H9 (cell line): ENCODE results near the gene UCMA. TPM values are rescaled to one million over a fixed set of nuclear protein-coding genes. Genes with fewer than 3 reads are reported as not detected.

Experiments used
- DNase-seq: peaks from one replicate; pipeline ENCODE4 v3.0.0-alpha.2; 2017
- H2AFZ ChIP-seq: one replicate; pipeline ENCODE4 v1.6.1; 2013; ENCODE audit warnings: mild to moderate bottlenecking, low read length, control low read depth, moderate library complexity
- H2AK5ac ChIP-seq: 2 replicates; pipeline ENCODE4 v1.6.1; 2013; ENCODE audit warnings: low read length, control low read depth, mixed read lengths; ENCODE audit not compliant: insufficient read length
- H2BK120ac ChIP-seq: one replicate; pipeline ENCODE4 v1.6.1; 2013; ENCODE audit warnings: low read depth, mild to moderate bottlenecking, low read length, control low read depth, inconsistent platforms; ENCODE audit not compliant: poor library complexity, severe bottlenecking
- H2BK12ac ChIP-seq: 2 replicates; pipeline ENCODE4 v1.6.1; 2013; ENCODE audit warnings: low read length, control low read depth, mixed read lengths, low read depth; ENCODE audit not compliant: insufficient read length
- H2BK15ac ChIP-seq: 2 replicates; pipeline ENCODE4 v1.6.1; 2013; ENCODE audit warnings: low read depth, low read length, control low read depth
- H2BK20ac ChIP-seq: one replicate; pipeline ENCODE4 v1.6.1; 2013; ENCODE audit warnings: low read depth, mild to moderate bottlenecking, low read length, control low read depth, inconsistent platforms; ENCODE audit not compliant: poor library complexity, severe bottlenecking
- H2BK5ac ChIP-seq: 2 replicates; pipeline ENCODE4 v1.6.1; 2013; ENCODE audit warnings: low read length, control low read depth, mixed read lengths; ENCODE audit not compliant: insufficient read length
- H3K14ac ChIP-seq: 2 replicates; pipeline ENCODE4 v1.6.1; 2013; ENCODE audit warnings: low read length, control low read depth; ENCODE audit not compliant: insufficient read depth
- H3K18ac ChIP-seq: 2 replicates; pipeline ENCODE4 v1.6.1; 2013; ENCODE audit warnings: low read depth, mild to moderate bottlenecking, mixed read lengths, low read length, control low read depth; ENCODE audit not compliant: insufficient read length
- H3K23ac ChIP-seq: 2 replicates; pipeline ENCODE4 v1.6.1; 2013; ENCODE audit warnings: low read length, control low read depth, mixed read lengths, low read depth; ENCODE audit not compliant: insufficient read length
- H3K23me2 ChIP-seq: 2 replicates; pipeline ENCODE4 v1.6.1; 2013; ENCODE audit warnings: low read depth, mild to moderate bottlenecking, mixed read lengths, low read length, control low read depth; ENCODE audit not compliant: insufficient read length, poor library complexity, severe bottlenecking
- H3K27ac ChIP-seq: 2 replicates; pipeline ENCODE4 v1.5.1; 2013; ENCODE audit warnings: low read length, control low read depth, mixed read lengths, low read depth; ENCODE audit not compliant: insufficient read length
- H3K27me3 ChIP-seq: 2 replicates; pipeline ENCODE4 v1.6.1; 2013; ENCODE audit warnings: low read length, control low read depth, inconsistent platforms; ENCODE audit not compliant: insufficient read depth
- H3K4ac ChIP-seq: 2 replicates; pipeline ENCODE4 v1.6.1; 2013; ENCODE audit warnings: low read depth, mild to moderate bottlenecking, control low read depth, inconsistent platforms, low read length, moderate library complexity
- H3K4me1 ChIP-seq: 2 replicates; pipeline ENCODE4 v1.6.1; 2013; ENCODE audit warnings: low read length, control low read depth, inconsistent platforms; ENCODE audit not compliant: insufficient read depth
- H3K4me2 ChIP-seq: 2 replicates; pipeline ENCODE4 v1.6.1; 2013; ENCODE audit warnings: low read length, control low read depth, mixed read lengths; ENCODE audit not compliant: insufficient read length, insufficient read depth
- H3K56ac ChIP-seq: 2 replicates; pipeline ENCODE4 v1.6.1; 2013; ENCODE audit warnings: low read depth, mild to moderate bottlenecking, mixed read lengths, low read length, control low read depth; ENCODE audit not compliant: insufficient read length
- H3K79me1 ChIP-seq: 2 replicates; pipeline ENCODE4 v1.6.1; 2013; ENCODE audit warnings: low read depth, mild to moderate bottlenecking, moderate library complexity, low read length, control low read depth, inconsistent platforms; ENCODE audit not compliant: insufficient read depth, poor library complexity, severe bottlenecking
- H3K79me2 ChIP-seq: 2 replicates; pipeline ENCODE4 v1.6.1; 2013; ENCODE audit warnings: low read length, control low read depth, inconsistent platforms; ENCODE audit not compliant: insufficient read depth
- H3K9ac ChIP-seq: 2 replicates; pipeline ENCODE4 v1.6.1; 2013; ENCODE audit warnings: low read length, control low read depth, mixed read lengths; ENCODE audit not compliant: insufficient read length; ENCODE audit errors: extremely low read depth
- H3K9me3 ChIP-seq: one replicate; pipeline ENCODE4 v1.6.1; 2013; ENCODE audit warnings: low read depth, low read length, inconsistent platforms; ENCODE audit not compliant: control insufficient read depth
- H3T11ph ChIP-seq: one replicate; pipeline ENCODE4 v1.6.1; 2013; ENCODE audit warnings: mild to moderate bottlenecking, low read length, control low read depth, inconsistent platforms
- H4K20me1 ChIP-seq: one replicate; pipeline ENCODE4 v1.6.1; 2013; ENCODE audit not compliant: control insufficient read depth, insufficient read length, insufficient read depth
- H4K5ac ChIP-seq: 2 replicates; pipeline ENCODE4 v1.6.1; 2013; ENCODE audit warnings: low read depth, mild to moderate bottlenecking, mixed read lengths, low read length, control low read depth; ENCODE audit not compliant: insufficient read length
- H4K8ac ChIP-seq: replicated peaks from 2 replicates; pipeline ENCODE4 v1.6.1; 2013; ENCODE audit warnings: low read length, control low read depth, mixed read lengths, low read depth; ENCODE audit not compliant: insufficient read length
- H4K91ac ChIP-seq: 2 replicates; pipeline ENCODE4 v1.6.1; 2013; ENCODE audit warnings: low read depth, mild to moderate bottlenecking, moderate library complexity, mixed read lengths, low read length, control low read depth; ENCODE audit not compliant: insufficient read length
- H3K27ac Mint-ChIP-seq, 3 experiments: 2 replicates in 2 of 3; 3 replicates in 1 of 3; pipeline ENCODE4 v1.8.0; 2020 to 2021; ENCODE audit warnings: mixed read lengths in 3 of 3, mild to moderate bottlenecking in 1 of 3, moderate library complexity in 1 of 3
- H3K27me3 Mint-ChIP-seq: 2 replicates; pipeline ENCODE4 v1.8.0; 2021; ENCODE audit warnings: low read depth, mild to moderate bottlenecking, moderate library complexity, mixed read lengths
- H3K36me3 Mint-ChIP-seq, 3 experiments: 2 replicates in 2 of 3; 3 replicates in 1 of 3; pipeline ENCODE4 v1.8.0; 2020 to 2021; ENCODE audit warnings: low read depth in 3 of 3, mixed read lengths in 3 of 3; ENCODE audit not compliant: insufficient read depth in 1 of 3
- H3K4me1 Mint-ChIP-seq, 2 experiments: 2 replicates each; pipeline ENCODE4 v1.8.0; 2020; ENCODE audit warnings: mixed read lengths in 2 of 2
- H3K4me3 Mint-ChIP-seq, 2 experiments: 2 replicates in 1 of 2; 3 replicates in 1 of 2; pipeline ENCODE4 v1.8.0; 2020 to 2021; ENCODE audit warnings: mild to moderate bottlenecking in 2 of 2, mixed read lengths in 2 of 2, moderate library complexity in 1 of 2
- H3K9me3 Mint-ChIP-seq, 2 experiments: 2 replicates in 1 of 2; 3 replicates in 1 of 2; pipeline ENCODE4 v1.8.0; 2020; ENCODE audit warnings: mild to moderate bottlenecking in 2 of 2, mixed read lengths in 2 of 2, moderate library complexity in 1 of 2
- CTCF ChIP-seq: fragments of 200-600 bp; sonication (generic); conservative IDR thresholded peaks from 3 replicates; pipeline ENCODE4 v1.8.0; 2021; ENCODE audit warnings: antibody characterized with exemption, mild to moderate bottlenecking
- WGBS: extraction: QIAGEN DNeasy Blood & Tissue Kit; methylation state at CpG from one replicate; pipeline ENCODE4 v1.1.7; 2013; ENCODE audit warnings: missing lambda C conversion rate, low lambda C conversion rate, mixed read lengths; ENCODE audit not compliant: insufficient read length; ENCODE audit errors: extremely low coverage; 5-methylcytosine and 5-hydroxymethylcytosine counted together
- total RNA-seq: library from RNA; stranded (reverse); gene quantifications from 2 replicates; pipeline ENCODE4 v1.2.1, GENCODE V29; 2021

The UCMA gene
- total RNA-seq, 1 experiment from 2014 or later, result not detected

GRCh38 chr10:13253726-13254125, 19.6 kb upstream of the UCMA start:
- H3K4me2 ChIP-seq, result no peak overlapping the region
- no peak for TF ChIP-seq CTCF
- no peaks in the 10 kb centered on the region for H3K9me3 ChIP-seq
- no peak overlapping the region for H2AFZ ChIP-seq
- no peak overlapping the region for H3K14ac ChIP-seq
- H3K4ac ChIP-seq, result no peak overlapping the region
- H3K18ac ChIP-seq, result no peak overlapping the region
- H3K9ac ChIP-seq, result no peak overlapping the region
- no peak for DNase-seq
- H2BK20ac ChIP-seq, result no peak overlapping the region
- H3K56ac ChIP-seq, result no peak overlapping the region
- no peak overlapping the region for H4K5ac ChIP-seq
- no peaks in the 10 kb centered on the region for H3K79me2 ChIP-seq
- Mint-ChIP-seq H3K4me1 (peaks cover 3 to 4% of the 10 kb centered on the region in 2 experiments; a peak in 1 of 4 replicates), H3K27ac (no peak overlapping the region), H3K27me3 (peaks cover 3% of the 10 kb centered on the region), H3K9me3 (peaks cover 6 to 9% of the 10 kb centered on the region in 2 experiments; a peak in 4 of 5 replicates), H3K36me3 (peaks cover 0 to 6% (median 0%) of the 10 kb centered on the region in 3 experiments; a peak in 2 of 7 replicates), H3K4me3 (no peak overlapping the region)
- no peaks in the 10 kb centered on the region for H3K27me3 ChIP-seq
- no peak overlapping the region for H3T11ph ChIP-seq
- WGBS, result no CpG with 5 or more reads among the region's 4 CpGs
- H4K8ac ChIP-seq, result no peak overlapping the region
- H3K23ac ChIP-seq, result no peak overlapping the region
- H2BK15ac ChIP-seq, result no peak overlapping the region
- H2AK5ac ChIP-seq, result no peak overlapping the region
- no peaks in the 10 kb centered on the region for H3K23me2 ChIP-seq
- H3K27ac ChIP-seq, result no peak overlapping the region
- H3K4me1 ChIP-seq, result no peaks in the 10 kb centered on the region
- H4K20me1 ChIP-seq, result no peaks in the 10 kb centered on the region
- H2BK120ac ChIP-seq, result no peak overlapping the region
- H4K91ac ChIP-seq, result no peak overlapping the region
- H2BK5ac ChIP-seq, result no peak overlapping the region
- H2BK12ac ChIP-seq, result no peak overlapping the region
- no peaks in the 10 kb centered on the region for H3K79me1 ChIP-seq
